Activated CD4-positive, alpha-beta T cell treated with anti-CD3 and anti-CD28 coated beads for 36 hours (primary cell): ENCODE results near the gene LCMT2. TPM values are rescaled to one million over a fixed set of nuclear protein-coding genes. Genes with fewer than 3 reads are reported as not detected.

Experiments used
- total RNA-seq, 2 experiments: library from RNA; stranded (reverse); gene quantifications; one replicate each; pipeline ENCODE4 v1.2.3, GENCODE V29; 2021

Gene LCMT2
- total RNA-seq, 2 experiments from 2014 or later = 7.6 to 8.5 TPM

Other genes starting within 250 kb of the LCMT2 start
- gene UBR1, start 224.5 kb downstream of the LCMT2 start, total RNA-seq = 10 to 100 TPM; 26.8 to 30.6 TPM
- 10 to 100 TPM; 10.9 to 12.9 TPM for gene TMEM62, start 197.0 kb downstream of the LCMT2 start, total RNA-seq
- 10 to 100 TPM; 45.8 to 51.6 TPM for gene CCNDBP1, start 145.2 kb downstream of the LCMT2 start, total RNA-seq
- not detected for gene EPB42, start 109.6 kb downstream of the LCMT2 start, total RNA-seq
- gene TGM5, start 63.6 kb downstream of the LCMT2 start, total RNA-seq = not detected
- not detected for gene TGM7, start 28.3 kb downstream of the LCMT2 start, total RNA-seq
- 10 to 100 TPM; 20.8 to 26.4 TPM for gene ZSCAN29, start 40.5 kb upstream of the LCMT2 start, total RNA-seq
- 10 to 100 TPM; 43.6 to 44.0 TPM for gene TUBGCP4, start 40.5 kb upstream of the LCMT2 start, total RNA-seq
- gene TP53BP1, start 162.6 kb upstream of the LCMT2 start, total RNA-seq = 10 to 100 TPM; 22.4 to 23.9 TPM
- gene MAP1A, start 187.0 kb upstream of the LCMT2 start, total RNA-seq = 1 to 10 TPM; 1.3 TPM